Left renal pelvis (tissue), 4 donors: ENCODE results near the gene GLG1. TPM values are rescaled to one million over a fixed set of nuclear protein-coding genes. Genes with fewer than 3 reads are reported as not detected.

ENCODE experiments used
- DNase-seq, 4 donors: peaks; one replicate each; pipeline ENCODE4 v3.0.0-alpha.2; 2013; ENCODE audit warnings: low read depth in 4 of 4, low spot score in 3 of 4
- polyA plus RNA-seq, 4 donors: library from polyadenylated mRNA; unstranded; fragments of 120-200 nt; gene quantifications; one replicate each; pipeline ENCODE4 v1.2.1, GENCODE V29; 2013; ENCODE audit not compliant: insufficient read length in 4 of 4

Gene GLG1
- polyA plus RNA-seq, 4 donors = 146 to 210 (median 166) TPM

DNA sequence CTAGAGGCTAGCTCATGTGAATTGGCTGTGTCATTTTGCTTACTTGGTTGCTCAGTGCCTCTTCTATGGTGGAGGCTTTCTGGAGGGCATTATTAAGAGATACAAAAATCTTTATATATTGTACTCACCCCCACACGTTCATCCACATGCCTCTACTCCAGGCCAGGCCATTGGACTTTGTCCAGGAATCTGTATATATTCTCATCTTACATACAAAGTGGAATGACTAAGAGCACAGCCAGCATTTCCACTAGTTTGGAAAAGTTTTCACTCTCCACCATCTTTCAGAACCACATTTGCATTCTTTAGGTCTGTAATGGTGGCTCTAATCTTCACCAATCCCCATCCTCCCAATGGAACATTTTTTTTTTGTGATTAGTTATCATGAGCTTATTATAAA, 4.8 kb upstream of the GLG1 start:
- no peak for DNase-seq

DNA sequence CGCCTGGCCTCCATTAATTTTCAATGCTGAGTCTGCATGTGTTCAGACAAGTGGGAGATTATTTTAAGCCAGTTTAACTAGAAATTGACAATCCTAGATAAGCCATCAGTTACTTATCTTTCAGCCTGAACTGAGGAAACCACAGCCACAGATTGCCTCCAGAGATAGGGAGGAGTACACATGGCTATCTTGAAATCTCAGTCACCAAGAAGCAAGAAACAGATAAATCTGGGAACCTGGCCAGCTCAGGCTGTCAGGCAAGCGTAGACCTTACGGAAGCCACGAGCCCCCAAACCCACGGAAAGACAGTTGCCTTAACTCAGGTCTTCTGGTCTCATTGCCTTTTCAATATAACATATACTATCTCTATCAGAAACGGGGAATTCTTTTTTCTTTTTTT, 2.0 kb upstream of the GLG1 start:
- DNase-seq = no peak

DNA sequence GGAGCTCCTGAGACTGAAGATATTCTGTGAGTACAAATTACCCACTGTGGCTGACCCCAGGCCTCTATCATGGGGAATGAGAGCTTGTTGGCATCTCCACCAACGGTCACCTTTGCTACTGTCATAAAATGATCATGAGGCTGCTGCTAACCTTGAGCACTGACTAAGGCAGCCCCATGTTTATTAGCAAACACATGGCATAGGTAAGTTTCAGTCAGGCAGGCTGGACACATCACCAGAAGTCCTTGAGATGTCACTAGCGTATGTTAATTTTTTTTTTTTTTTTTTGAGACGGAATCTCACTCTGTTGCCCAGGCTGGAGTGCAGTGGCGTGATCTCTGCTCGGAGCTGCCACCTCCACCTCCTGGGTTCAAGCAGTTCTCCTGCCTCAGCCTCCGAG, 1.5 kb upstream of the GLG1 start:
- DNase-seq = no peak

DNA sequence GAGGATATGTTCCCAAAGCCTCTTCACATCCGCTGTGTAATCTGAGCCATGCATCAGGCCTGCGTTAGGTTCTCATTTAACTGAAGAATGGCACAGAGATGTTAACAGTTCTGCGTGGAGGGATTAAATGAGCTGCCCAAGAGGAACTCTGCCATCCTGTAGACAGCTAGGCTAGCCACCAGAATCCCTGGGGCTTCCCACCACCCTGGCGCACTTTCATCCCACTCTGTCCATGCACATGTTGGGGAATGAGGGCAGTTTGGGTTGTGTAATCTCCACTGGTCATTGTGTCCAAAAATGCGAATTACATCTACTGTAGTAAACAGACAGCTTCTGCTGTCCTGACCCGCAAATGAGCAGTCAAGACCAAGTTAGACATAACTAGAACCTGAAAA, 1.0 kb upstream of the GLG1 start:
- no peak for DNase-seq

DNA sequence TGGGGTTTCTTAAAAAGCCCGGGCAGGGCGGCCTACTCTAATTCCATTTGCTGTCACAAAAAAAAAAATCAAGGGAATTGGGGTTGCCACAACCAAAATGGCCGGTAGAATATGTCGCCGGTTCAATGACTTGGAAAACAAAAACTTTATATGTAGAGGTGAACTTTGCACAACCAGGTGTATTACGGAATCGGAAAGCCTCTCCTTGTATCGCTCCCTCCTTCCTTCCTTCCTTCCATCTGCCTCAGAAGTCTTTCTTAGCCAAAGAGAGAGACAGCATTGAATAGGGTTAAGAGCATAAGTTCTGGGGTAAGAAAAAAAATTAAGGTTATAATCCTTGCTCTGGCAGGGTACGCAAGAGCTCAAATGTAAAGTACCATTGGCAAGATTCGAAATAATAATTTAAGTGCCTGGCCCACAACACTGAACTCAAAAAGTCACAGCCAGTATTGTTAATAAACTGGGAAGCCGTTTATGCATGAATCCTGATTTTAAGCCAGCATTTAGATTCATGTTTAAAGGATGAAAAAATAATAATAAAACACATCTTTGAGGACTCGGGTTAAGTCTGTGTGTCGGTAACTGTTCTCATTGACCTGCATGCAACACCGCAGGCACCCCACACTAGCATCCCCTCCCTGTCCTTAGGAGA, 522 bp upstream of the GLG1 start:
- no peak for DNase-seq

DNA sequence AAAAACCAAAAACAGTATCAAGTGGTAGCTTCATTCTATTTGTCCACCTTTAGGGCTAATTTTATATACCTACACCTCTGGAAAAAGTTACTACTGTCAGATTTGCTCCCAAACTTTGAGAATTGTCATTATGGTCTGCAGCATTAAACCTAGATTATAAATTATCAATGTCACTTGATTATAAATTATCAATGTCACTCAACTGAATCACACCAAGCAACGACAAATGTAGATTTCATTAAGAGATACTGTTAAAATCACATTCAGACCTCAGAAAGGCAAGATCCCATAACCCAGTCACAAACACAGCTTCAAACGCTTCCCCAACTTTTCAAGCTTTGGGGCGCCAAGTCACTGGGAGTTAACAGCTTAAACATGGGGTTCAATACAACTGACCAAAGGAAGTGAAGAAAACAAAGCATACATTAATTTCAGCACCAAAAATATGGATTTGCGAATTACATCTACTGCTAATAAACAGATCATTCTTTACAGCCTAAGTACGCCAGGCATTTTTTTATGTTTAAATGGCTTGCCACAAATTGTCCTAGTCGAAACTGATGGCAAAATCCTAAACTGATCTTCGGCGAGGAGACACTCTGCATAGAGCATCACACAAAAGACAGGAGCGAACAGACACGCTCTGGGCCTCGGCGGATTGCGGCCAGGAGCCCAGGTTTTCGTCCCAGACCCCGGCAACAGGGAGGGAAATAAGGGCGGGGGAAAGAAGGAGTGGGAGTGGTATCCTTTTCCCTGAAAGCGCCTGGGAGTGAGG, 981 bp downstream of the GLG1 start:
- DNase-seq = no peak

DNA sequence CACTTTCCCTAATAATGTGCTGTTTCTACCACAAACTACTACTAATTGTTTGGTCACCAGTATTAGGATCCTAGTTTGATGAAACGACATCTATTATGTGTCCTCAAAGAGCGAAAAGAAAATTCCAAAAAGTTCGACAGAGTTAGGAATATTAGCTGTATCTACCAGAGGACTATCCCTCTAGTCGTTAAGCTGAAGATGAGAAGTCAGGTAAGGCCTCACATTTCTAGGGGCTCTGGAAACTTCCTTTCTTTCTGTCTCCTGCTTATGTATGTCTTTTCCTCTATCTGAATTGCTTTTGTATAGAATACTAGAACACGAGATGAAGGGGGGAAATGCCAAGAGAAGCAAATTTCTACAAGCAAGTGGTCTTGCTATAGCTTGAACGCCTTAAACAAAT, 1.6 kb downstream of the GLG1 start:
- DNase-seq = no peak

DNA sequence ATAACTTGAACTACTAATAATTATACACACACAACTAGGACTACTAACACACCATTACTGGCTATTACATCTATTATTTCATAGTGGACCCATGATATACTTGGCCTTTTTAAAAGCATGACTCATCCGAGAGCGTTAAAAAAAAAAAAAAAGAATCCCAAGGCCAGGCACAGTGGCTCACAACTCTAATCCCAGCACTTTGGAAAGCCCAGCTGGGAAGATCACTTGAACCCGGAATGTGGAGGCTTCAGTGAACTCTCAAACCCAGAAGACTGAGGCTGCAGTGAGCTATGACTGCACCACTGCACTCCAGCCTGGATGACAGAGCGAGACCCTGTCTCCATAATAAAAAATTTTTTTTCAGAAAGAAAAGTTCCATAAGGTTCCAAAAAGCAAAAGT, 3.1 kb downstream of the GLG1 start:
- DNase-seq = no peak

DNA sequence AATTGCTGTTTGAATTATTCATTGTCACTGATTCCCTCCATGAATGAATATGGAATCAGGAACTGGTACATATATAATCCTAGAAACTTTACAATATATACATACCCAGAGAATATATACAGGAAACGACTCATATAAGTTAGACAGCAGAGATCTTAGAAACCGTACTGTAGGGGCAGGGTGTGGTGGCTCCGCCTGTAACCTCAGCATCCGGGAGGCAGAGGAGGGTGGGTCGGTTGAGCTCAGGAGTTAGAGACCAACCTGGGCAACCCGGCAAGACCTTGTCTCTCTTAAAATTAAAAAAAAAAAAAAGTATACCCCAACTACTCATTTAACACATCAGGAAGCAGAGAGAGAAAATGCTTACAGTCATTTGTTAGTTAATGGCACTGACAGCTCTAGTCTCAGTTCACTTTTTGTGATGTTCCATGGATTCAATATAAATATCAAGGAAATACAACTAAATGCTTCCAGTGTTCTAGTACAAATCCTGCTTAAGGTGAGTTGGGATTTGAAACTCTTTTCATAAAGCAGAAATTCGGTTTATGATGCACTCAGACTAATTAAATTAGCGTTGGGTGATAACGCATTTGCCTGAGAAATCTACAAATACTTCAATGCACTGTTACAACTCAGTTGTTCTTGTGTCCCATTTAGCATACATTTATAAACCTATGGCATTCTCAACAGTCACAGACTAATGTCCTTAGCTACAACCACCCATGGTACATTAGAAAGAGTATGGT, 5.6 kb downstream of the GLG1 start:
- no peak for DNase-seq

DNA sequence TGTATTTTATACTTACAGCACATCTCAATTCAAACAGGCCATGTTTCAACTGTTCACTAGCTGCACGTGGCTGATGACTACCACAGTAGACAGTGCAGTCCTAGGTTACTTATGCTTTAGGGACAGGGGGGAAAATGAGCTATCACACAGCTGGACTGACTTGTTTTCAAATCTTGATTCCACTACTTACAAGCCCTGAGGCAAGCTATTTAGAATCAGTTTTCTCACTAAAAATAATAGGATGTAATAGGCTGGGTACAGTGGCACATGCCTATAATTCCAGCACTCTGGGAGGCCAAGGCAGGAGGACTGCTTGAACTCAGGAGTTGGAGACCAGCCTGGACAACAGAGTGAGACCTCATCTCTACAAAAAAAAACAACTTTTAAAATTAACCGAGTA, 10.3 kb downstream of the GLG1 start:
- no peak for DNase-seq

DNA sequence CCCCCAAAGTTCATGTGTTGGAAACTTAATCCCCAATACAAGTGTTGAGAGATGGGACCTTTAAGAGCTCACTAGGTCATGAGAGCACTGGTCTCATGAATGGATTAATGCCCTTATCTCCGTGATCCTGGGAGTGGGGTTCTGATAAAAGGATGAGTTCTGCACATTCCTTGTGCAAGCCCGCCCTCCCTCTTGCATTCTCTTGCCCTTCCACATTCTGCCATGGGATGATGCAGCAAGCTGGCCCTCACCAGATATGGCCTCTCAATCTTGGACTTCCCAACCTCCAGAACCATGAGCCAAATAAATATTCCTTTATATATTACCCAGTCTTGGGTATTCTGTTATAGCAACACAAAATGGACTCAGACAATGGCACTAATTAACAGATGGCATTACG, 14.1 kb downstream of the GLG1 start:
- no peak for DNase-seq

DNA sequence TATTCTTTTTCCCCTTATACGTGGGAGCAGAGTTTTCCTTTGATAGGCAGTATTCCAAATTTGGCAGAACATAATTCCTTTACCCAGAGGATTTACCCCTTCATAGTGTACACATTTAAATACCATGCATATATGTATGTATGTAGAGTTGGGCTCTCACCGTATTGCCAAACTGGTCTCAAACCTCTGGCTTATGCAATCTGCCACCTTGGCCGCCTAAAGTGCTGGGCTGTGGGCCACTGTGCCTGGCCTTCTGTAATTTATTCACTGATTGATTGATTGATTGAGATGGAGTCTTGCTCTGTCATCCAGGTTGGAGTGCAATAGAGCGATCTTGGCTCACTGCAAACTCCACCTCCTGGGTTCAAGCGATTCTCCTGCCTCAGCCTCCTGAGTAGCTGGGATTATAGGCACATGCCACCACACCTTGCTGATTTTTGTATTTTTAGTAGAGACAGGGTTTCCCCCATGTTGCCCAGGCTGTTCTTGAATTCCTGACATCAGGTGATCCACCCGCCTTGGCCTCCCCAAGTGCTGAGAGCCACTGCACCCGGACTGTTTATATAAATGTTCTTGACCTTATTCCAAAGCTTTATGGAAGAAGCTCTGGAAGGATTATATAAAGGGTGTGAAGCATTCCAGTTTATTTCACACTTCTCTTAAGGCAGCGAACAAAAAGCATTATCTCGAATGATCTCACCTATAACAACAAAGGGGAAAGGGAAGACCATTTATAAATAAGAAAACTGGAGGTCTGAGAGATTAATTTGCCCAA, 14.9 kb downstream of the GLG1 start:
- no peak for DNase-seq

DNA sequence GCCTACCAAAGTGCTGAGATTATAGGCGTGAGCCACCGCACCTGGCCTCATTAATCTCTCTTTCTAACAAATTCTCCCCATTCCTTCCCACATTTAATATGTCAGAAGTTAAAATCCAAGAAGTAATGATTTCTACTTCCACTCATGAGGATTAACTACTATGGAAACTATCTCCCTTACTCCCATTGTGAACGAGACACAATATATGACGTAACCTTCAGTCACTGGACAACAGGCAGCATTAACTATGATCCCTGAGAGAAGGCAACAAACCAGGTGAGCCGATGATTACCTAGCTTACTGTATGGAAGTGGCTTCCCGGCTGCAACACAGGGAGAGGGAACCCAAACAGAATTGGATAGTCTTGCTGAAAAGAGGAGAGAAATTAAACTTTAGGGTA, 20.0 kb downstream of the GLG1 start:
- no peak for DNase-seq

DNA sequence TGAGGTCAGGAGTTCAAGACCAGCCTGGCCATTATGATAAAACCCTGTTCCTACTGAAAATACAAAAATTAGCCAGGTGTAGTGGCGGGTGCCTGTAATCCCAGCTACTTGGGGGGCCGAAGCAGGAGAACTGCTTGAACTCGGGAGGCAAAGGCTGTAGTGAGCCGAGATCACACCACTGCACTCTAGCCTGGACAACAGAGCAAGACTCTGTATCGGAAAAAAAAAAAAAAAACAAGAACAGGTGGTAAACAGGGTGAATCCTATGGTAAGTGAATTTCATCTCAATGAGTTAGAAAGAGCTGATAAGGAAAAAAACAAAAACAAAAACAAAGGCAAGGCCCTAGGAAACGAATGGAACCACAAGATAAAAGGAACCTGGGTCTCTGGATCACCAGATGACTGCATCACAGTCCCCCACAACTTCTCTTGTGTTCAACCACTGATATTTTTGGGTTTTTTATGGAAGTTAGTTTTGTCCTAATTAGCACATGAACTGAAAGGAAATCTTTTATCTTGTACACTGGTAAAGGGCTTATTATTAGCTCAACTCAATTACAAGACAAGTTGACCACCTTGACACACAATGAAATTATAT, 21.0 kb downstream of the GLG1 start:
- DNase-seq = no peak

DNA sequence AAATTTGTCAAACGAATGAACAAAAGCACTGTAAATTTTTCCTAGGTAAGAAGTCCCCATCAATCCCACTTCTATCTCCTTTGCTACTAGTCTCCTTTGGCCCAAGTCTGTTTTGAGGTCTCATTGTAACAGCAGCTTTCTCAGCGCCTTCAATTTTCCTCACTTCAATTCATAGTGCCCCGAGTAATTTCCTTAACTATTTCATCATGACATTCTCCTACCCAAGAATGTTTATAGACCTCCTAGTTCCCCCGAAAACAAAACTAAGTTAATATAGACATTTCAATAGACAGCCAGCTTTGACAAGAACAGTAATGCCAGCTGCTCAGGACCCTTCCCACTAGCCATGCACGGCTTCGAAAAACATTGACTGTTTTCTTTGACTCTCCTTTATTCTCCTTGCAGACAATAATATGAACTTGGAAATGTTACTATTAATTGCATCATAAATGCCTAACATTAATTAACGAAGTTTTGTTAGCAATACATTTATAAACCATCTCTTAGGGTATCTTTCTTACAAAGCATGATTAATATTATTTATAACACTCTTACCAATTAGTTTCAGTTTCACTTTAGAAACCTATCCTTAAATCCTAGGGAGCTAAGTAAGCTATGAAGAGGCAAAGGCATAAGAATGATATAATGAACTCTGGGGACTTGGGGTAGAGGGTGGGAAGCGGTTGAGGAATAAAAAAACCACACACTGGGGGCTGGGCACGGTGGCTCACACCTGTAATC, 22.8 kb downstream of the GLG1 start:
- no peak for DNase-seq

DNA sequence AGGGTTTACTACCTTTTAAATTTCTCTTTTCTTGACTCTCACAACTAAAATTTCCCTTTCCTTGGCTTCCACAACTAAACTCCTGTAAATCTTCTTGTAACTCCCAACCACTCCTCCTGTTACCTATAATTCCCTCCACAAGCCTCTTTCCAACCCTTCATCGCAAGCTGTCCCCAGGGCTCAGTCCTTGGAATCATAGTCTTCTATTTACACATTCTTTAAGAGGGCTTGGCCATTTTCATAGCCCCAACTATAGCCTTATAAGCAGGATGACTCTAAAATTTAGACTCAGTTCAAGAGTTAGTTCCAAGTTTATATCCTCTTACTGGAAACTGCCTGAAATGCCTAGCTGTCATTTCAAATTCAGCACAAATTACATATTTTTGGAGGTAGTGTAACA, 23.9 kb downstream of the GLG1 start:
- no peak for DNase-seq

DNA sequence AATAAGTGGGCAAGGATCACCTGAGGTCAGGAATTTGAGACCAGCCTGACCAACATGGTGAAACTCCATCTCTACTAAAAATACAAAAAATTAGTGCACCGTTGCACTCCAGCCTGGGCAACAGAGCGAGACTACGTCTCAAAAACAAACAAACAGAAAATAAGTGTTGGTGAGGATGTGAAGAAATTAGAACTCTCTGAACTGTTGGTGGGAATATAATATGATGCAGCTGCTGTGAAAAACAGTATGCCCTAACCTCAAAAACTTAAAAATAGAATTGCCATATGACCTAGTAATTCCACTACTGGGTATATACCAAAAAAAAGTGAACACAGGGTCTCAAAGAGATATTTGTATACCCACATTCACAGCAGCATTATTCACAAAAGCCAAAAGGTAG, 26.1 kb downstream of the GLG1 start:
- no peak for DNase-seq

DNA sequence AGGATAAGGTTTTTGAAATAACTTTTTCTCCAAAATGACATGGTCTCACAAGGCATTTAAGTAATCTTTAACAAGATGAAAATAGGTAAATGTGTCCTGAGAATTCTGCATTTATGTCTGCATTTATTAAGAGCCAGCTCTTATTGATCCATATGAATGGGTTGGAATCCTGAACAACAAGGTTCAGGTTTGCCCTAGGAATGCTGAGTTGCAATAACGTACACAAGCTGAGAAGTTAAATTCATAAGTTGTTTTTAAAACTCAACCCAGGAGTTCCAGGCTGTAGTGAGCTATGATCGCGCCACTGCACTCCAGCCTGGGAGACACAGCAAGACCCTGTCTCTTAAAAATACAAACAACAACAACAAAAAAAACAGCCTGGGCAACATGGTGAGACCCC, 28.1 kb downstream of the GLG1 start:
- no peak for DNase-seq

DNA sequence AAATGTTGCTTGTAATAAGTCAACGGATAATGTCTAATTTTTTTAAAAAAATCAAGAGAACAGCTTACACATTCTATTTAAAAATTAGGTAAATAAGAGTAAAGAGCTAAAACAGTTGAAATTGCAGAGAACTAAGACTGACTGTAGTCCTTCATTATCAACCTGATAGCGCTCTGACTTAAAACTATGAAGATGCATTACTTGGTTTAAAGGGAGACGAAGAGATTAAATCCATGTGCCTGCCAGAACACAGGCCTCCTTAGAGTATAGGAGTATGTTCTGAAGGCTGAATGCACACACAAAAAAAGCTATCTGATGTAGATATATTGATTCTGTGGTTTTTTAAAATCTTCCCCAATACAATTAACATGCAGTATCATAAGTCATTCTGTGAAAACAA, 28.5 kb downstream of the GLG1 start:
- DNase-seq = no peak

DNA sequence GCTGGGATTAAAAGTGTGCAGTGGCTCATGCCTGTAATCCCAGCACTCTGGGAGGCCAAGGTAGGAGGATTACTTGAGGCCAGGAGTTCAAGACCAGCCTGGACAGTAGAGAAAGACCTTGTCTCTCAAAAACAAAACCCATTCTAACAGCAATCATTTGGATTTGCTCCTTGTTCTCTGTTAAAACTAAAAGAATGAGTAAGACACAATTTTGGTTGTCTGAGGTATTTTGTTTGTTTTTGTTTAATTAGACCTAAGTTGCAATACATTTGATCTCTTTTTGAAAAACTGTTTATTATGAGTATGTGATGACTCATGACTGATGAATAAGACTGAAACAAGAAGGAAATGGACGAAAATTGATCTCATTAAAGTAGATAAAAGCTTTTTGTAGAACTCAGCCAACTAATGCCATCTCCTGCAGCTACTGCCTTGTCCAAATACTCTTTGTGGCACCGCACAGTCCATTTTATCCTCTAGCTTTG, 29.0 kb downstream of the GLG1 start:
- DNase-seq = no peak
